HCT116 (cell line): ENCODE results near the gene SAG. TPM values are rescaled to one million over a fixed set of nuclear protein-coding genes. Genes with fewer than 3 reads are reported as not detected.

Experiments used
- ATAC-seq: fragments of 200-7000 bp; cut with Tn5 transposase; 2 replicates; pipeline ENCODE4 v1.9.1; 2020; ENCODE audit warnings: mild to moderate bottlenecking, moderate library complexity
- BruUV-seq: library from RNA; stranded (reverse); fragments of 400-500 nt; replicated peaks from 2 replicates; lab custom pipeline; 2021; lab: Mats Ljungman, UMichigan
- CTCF ChIA-PET: fragments of 300-600 bp; sonication (Branson Sonifier 250); formaldehyde crosslinking; loops from one replicate; lab custom pipeline; 2021; ENCODE audit warnings: antibody characterized with exemption; lab: Charles Lee
- POLR2A ChIA-PET: fragments of 300-600, 350-600 bp; sonication (Branson Sonifier 250); formaldehyde crosslinking; loops from one replicate; lab custom pipeline; 2021; ENCODE audit warnings: antibody characterized with exemption; lab: Charles Lee
- RAD21 ChIA-PET, 2 experiments: fragments of 300-600 bp; sonication (Branson Sonifier 250); formaldehyde crosslinking; loops; one replicate each; lab custom pipeline; 2023; ENCODE audit warnings: low total read pairs in 2 of 2; ENCODE audit not compliant: uncharacterized antibody in 2 of 2, unreplicated experiment in 2 of 2, low non-redundant PET in 1 of 2; lab: Charles Lee
- DNase-seq: peaks from one replicate; pipeline ENCODE4 v3.0.0-alpha.2; 2010; ENCODE audit warnings: low read depth, low spot score
- H2AFZ ChIP-seq: fragments of 200-600 bp; shearing (Covaris generic), sonication (generic); 2 replicates; pipeline ENCODE4 v1.6.1; 2017; ENCODE audit warnings: low read depth, mixed run types, mixed read lengths, antibody characterized with exemption, low read length; ENCODE audit not compliant: poor library complexity, severe bottlenecking
- H3K27ac ChIP-seq: 2 replicates; pipeline ENCODE4 v1.5.1; 2012; ENCODE audit warnings: low read depth, low read length
- H3K27me3 ChIP-seq: fragments of 200-600 bp; sonication (generic); 2 replicates; pipeline ENCODE4 v1.6.1; 2016; ENCODE audit warnings: mixed run types, low read length, mixed read lengths; ENCODE audit not compliant: insufficient read depth
- H3K36me3 ChIP-seq, 2 experiments: fragments of 200-500 bp in 1 of 2; fragments of 200-600 bp in 1 of 2; sonication (Bioruptor generic) in 1 of 2; sonication (generic) in 1 of 2; 2 replicates each; pipeline versions ENCODE4 v1.5.1 to v1.6.1; 2014 to 2016; ENCODE audit warnings: low read length in 2 of 2, inconsistent platforms in 1 of 2, mixed read lengths in 1 of 2, mixed run types in 1 of 2; ENCODE audit not compliant: insufficient read depth in 2 of 2, control insufficient read depth in 1 of 2
- H3K4me1 ChIP-seq, 2 experiments: fragments of 200-600 bp in 1 of 2; sonication (generic) in 1 of 2; 2 replicates each; pipeline versions ENCODE4 v1.5.1 to v1.6.1; 2012 to 2017; ENCODE audit warnings: low read length in 2 of 2, inconsistent platforms in 1 of 2, mild to moderate bottlenecking in 1 of 2, mixed read lengths in 1 of 2, mixed run types in 1 of 2, moderate library complexity in 1 of 2; ENCODE audit not compliant: insufficient read depth in 2 of 2, control insufficient read depth in 1 of 2
- H3K4me2 ChIP-seq: fragments of 200-600 bp; sonication (generic); 2 replicates; pipeline ENCODE4 v1.6.1; 2017; ENCODE audit warnings: mixed run types, low read length, mixed read lengths
- H3K4me3 ChIP-seq, 2 experiments: fragments of 200-600 bp in 1 of 2; sonication (generic) in 1 of 2; replicated peaks in 1 of 2; 2 replicates each; pipeline ENCODE4 v1.5.1; 2011 to 2016; ENCODE audit warnings: low read length in 2 of 2, control low read depth in 1 of 2, low read depth in 1 of 2, mild to moderate bottlenecking in 1 of 2, mixed read lengths in 1 of 2, mixed run types in 1 of 2
- H3K79me2 ChIP-seq: fragments of 200-600 bp; sonication (generic); 2 replicates; pipeline ENCODE4 v1.6.1; 2017; ENCODE audit warnings: mild to moderate bottlenecking, mixed run types, low read length, moderate library complexity, mixed read lengths; ENCODE audit not compliant: insufficient read depth
- H3K9ac ChIP-seq: fragments of 200-600 bp; sonication (generic); 2 replicates; pipeline ENCODE4 v1.6.1; 2016; ENCODE audit warnings: low read length, mixed read lengths
- H3K9me2 ChIP-seq: fragments of 200-600 bp; sonication (generic), shearing (Covaris generic); 2 replicates; pipeline ENCODE4 v1.6.1; 2017; ENCODE audit warnings: mixed run types, mild to moderate bottlenecking, moderate library complexity; ENCODE audit not compliant: insufficient read depth
- H3K9me3 ChIP-seq, 2 experiments: fragments of 200-500 bp in 1 of 2; fragments of 200-600 bp in 1 of 2; sonication (Bioruptor generic) in 1 of 2; sonication (generic) in 1 of 2; 2 replicates each; pipeline ENCODE4 v1.6.1; 2014 to 2017; ENCODE audit warnings: low read length in 2 of 2, mixed read lengths in 2 of 2, inconsistent platforms in 1 of 2, low read depth in 1 of 2, mild to moderate bottlenecking in 1 of 2, mixed run types in 1 of 2, moderate library complexity in 1 of 2; ENCODE audit not compliant: control insufficient read depth in 1 of 2, insufficient read depth in 1 of 2
- H4K20me1 ChIP-seq: fragments of 200-600 bp; sonication (generic), shearing (Covaris generic); 2 replicates; pipeline ENCODE4 v1.6.1; 2017; ENCODE audit warnings: mixed run types, mild to moderate bottlenecking, moderate library complexity; ENCODE audit not compliant: insufficient read depth
- CBX3 ChIP-seq: IDR thresholded peaks from 2 replicates; pipeline ENCODE4 v1.6.1; 2012; ENCODE audit warnings: low read depth
- CEBPB ChIP-seq: IDR thresholded peaks from 2 replicates; pipeline ENCODE4 v1.6.1; 2012; ENCODE audit warnings: low read depth
- CTCF ChIP-seq, 3 experiments: fragments of 200-600 bp in 1 of 3; sonication (generic) in 1 of 3; IDR thresholded peaks in 2 of 3; conservative IDR thresholded peaks in 1 of 3; 2 replicates each; pipeline ENCODE4 v1.5.1; 2012 to 2017; ENCODE audit warnings: low read depth in 2 of 3, low read length in 2 of 3, antibody characterized with exemption in 1 of 3, borderline replicate concordance in 1 of 3, control low read depth in 1 of 3, mild to moderate bottlenecking in 1 of 3, mixed read lengths in 1 of 3, mixed run types in 1 of 3, moderate library complexity in 1 of 3; ENCODE audit not compliant: insufficient read depth in 1 of 3
- ELF1 ChIP-seq: IDR thresholded peaks from 2 replicates; pipeline ENCODE4 v1.6.1; 2012; ENCODE audit warnings: low read depth, borderline replicate concordance
- EZH2 ChIP-seq: fragments of 200-600 bp; sonication (generic); IDR thresholded peaks from 2 replicates; pipeline ENCODE4 v1.6.1; 2017; ENCODE audit warnings: antibody characterized with exemption, mixed run types
- EZH2phosphoT487 ChIP-seq: fragments of 200-600 bp; IDR thresholded peaks from 2 replicates; pipeline ENCODE4 v1.6.1; 2018; ENCODE audit warnings: antibody characterized with exemption, borderline replicate concordance
- FOSL1 ChIP-seq: IDR thresholded peaks from 2 replicates; pipeline ENCODE4 v1.6.1; 2012; ENCODE audit warnings: low read depth
- POLR2A ChIP-seq: IDR thresholded peaks from 2 replicates; pipeline ENCODE4 v1.7.0; 2011; ENCODE audit warnings: borderline replicate concordance; ENCODE audit not compliant: insufficient read depth, insufficient read length; ENCODE audit errors: extremely low read depth
- POLR2AphosphoS5 ChIP-seq: IDR thresholded peaks from 2 replicates; pipeline ENCODE4 v1.6.1; 2011; ENCODE audit warnings: mild to moderate bottlenecking, low read depth, low read length, moderate library complexity
- RAD21 ChIP-seq: IDR thresholded peaks from 2 replicates; pipeline ENCODE4 v1.6.1; 2012; ENCODE audit warnings: low read depth, mild to moderate bottlenecking
- SIN3A ChIP-seq: IDR thresholded peaks from 2 replicates; pipeline ENCODE4 v1.6.1; 2012; ENCODE audit warnings: low read depth
- SP1 ChIP-seq: IDR thresholded peaks from 2 replicates; pipeline ENCODE4 v1.6.1; 2012; ENCODE audit warnings: low read depth
- SRF ChIP-seq: IDR thresholded peaks from 2 replicates; pipeline ENCODE4 v1.6.1; 2012; ENCODE audit warnings: low read depth
- TCF7L2 ChIP-seq: IDR thresholded peaks from 2 replicates; pipeline ENCODE4 v1.7.0; 2011; ENCODE audit warnings: borderline replicate concordance, inconsistent platforms; ENCODE audit not compliant: insufficient read depth, insufficient read length; ENCODE audit errors: extremely low read depth
- YY1 ChIP-seq: IDR thresholded peaks from 2 replicates; pipeline ENCODE4 v1.6.1; 2011; ENCODE audit warnings: low read length, low read depth, moderate library complexity, mild to moderate bottlenecking; ENCODE audit not compliant: insufficient replicate concordance; ENCODE audit errors: extremely low read depth
- ZFX ChIP-seq: fragments of 450-650 bp; IDR thresholded peaks from 2 replicates; pipeline ENCODE4 v1.6.1; 2017
- ZNF274 ChIP-seq: fragments of 200-500 bp; sonication (Bioruptor generic); IDR thresholded peaks from 2 replicates; pipeline ENCODE4 v1.6.1; 2014; ENCODE audit warnings: mild to moderate bottlenecking, low read depth, low read length, inconsistent platforms
- intact Hi-C: fragments of 100-400 bp; cut with micrococcal nuclease; formaldehyde crosslinking; loops from 2 replicates; pipeline ENCODE4 v1.10.0; 2022
- total RNA-seq: library from RNA; stranded (reverse); gene quantifications from one replicate; pipeline ENCODE4 v1.2.1, GENCODE V29; 2021; ENCODE audit not compliant: unreplicated experiment
- TF ChIP-seq, protein P1 (sequence below): IDR thresholded peaks from 2 replicates; pipeline ENCODE4 v1.6.1; 2012
- TF ChIP-seq, protein P2 (sequence below): IDR thresholded peaks from 2 replicates; pipeline ENCODE4 v1.6.1; 2011; ENCODE audit warnings: mild to moderate bottlenecking, low read length, moderate library complexity; ENCODE audit not compliant: insufficient replicate concordance; ENCODE audit errors: extremely low read depth
- TF ChIP-seq, protein P3 (sequence below): IDR thresholded peaks from 2 replicates; pipeline ENCODE4 v1.6.1; 2012

Gene SAG
- total RNA-seq, 1 experiment from 2014 or later, result not detected

DNA sequence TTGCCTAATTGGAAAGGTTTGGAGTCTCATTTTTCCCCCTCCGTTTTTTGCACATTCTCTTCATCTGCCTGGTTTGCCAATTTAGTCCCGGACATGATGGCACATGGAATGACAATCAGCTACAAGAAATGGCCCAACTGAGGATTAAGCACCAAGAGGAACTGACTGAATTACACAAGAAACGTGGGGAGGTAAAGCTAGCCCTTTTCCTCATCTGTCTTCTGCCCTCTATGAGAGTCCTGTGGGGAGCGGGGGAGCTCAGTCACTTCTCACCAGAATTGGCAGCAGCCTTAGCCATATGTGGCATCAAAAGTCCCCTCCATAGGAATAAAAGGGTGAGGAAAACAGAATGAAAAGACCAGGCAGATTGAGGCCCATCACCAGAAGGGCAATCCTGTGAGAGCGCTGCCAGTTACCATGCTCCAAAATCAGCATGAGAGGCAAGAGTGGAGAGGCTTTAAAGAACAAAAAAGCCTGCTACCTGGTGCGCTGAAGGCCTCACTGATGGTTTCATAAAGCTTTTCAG lies 44.5 kb upstream of the SAG start:
- intact Hi-C loops, result no loop called here
- POLR2A ChIA-PET, result no interaction called here

More for the DNA sequence above, 44.5 kb upstream of the SAG start:
- RAD21 ChIA-PET, result no interaction called here
- no TSS peak for BruUV-seq
- no peak for DNase-seq
- no peaks in the 10 kb centered on the region for H3K9me2 ChIP-seq
- no peak for ATAC-seq
- no peaks in the 10 kb centered on the region for H4K20me1 ChIP-seq
- peaks cover 57 to 78% of the 10 kb centered on the region in 2 experiments for H3K36me3 ChIP-seq
- no peak overlapping the region for H3K4me2 ChIP-seq
- H3K9ac ChIP-seq, result no peak overlapping the region
- TF ChIP-seq EZH2phosphoT487 (no peak), CBX3 (no peak), RAD21 (no peak), POLR2A (no peak), SIN3A (no peak), ELF1 (no peak), CTCF (IDR thresholded peaks at IDR 0.05 in 2 of 3, conservative IDR thresholded peaks at IDR 0.05 in 1 of 3; ENCODE audit: borderline replicate concordance in 1 of 3, insufficient read depth in 1 of 3, low read depth in 2 of 3, low read length in 2 of 3) (no peak), CEBPB (no peak), ZFX (no peak), SRF (no peak), ZNF274 (no peak), POLR2AphosphoS5 (no peak), EZH2 (no peak), FOSL1 (no peak), SP1 (no peak), TCF7L2 (no peak), YY1 (no peak)
- TF ChIP-seq, protein P1, sequence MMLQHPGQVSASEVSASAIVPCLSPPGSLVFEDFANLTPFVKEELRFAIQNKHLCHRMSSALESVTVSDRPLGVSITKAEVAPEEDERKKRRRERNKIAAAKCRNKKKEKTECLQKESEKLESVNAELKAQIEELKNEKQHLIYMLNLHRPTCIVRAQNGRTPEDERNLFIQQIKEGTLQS, result no peak
- TF ChIP-seq, protein P2, sequence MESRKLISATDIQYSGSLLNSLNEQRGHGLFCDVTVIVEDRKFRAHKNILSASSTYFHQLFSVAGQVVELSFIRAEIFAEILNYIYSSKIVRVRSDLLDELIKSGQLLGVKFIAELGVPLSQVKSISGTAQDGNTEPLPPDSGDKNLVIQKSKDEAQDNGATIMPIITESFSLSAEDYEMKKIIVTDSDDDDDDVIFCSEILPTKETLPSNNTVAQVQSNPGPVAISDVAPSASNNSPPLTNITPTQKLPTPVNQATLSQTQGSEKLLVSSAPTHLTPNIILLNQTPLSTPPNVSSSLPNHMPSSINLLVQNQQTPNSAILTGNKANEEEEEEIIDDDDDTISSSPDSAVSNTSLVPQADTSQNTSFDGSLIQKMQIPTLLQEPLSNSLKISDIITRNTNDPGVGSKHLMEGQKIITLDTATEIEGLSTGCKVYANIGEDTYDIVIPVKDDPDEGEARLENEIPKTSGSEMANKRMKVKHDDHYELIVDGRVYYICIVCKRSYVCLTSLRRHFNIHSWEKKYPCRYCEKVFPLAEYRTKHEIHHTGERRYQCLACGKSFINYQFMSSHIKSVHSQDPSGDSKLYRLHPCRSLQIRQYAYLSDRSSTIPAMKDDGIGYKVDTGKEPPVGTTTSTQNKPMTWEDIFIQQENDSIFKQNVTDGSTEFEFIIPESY, result no peak
- TF ChIP-seq, protein P3, sequence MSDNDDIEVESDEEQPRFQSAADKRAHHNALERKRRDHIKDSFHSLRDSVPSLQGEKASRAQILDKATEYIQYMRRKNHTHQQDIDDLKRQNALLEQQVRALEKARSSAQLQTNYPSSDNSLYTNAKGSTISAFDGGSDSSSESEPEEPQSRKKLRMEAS, result no peak
- H3K27ac ChIP-seq, result no peak overlapping the region
- peaks cover 52% of the 10 kb centered on the region for H3K79me2 ChIP-seq
- no peak overlapping the region for H3K4me3 ChIP-seq
- no peak overlapping the region for H2AFZ ChIP-seq
- H3K9me3 ChIP-seq, result no peaks in the 10 kb centered on the region
- no peaks in the 10 kb centered on the region for H3K4me1 ChIP-seq
- H3K27me3 ChIP-seq, result no peaks in the 10 kb centered on the region
- CTCF ChIA-PET, result no interaction called here
